GM12878 (cell line): ENCODE data around the gene EYA4. TPM values are rescaled to one million over a fixed set of nuclear protein-coding genes. Genes with fewer than 3 reads are reported as not detected.

Experiments used
- ATAC-seq: fragments of 200-7000 bp; cut with Tn5 transposase; 3 replicates; pipeline ENCODE4 v1.9.1; 2020; ENCODE audit warnings: mild to moderate bottlenecking, moderate library complexity
- BruUV-seq: library from RNA; stranded (reverse); fragments of 400-500 nt; replicated peaks from 2 replicates; lab custom pipeline; 2021; lab: Mats Ljungman, UMichigan
- CTCF ChIA-PET: fragments of 300-600 bp; sonication (Branson Sonifier 250); formaldehyde crosslinking; extraction: SDS; loops from one replicate; lab custom pipeline; 2021; ENCODE audit warnings: inconsistent platforms; lab: Yijun Ruan, JAX
- POLR2A ChIA-PET: fragments of 350-600 bp; formaldehyde crosslinking; extraction: SDS; loops from one replicate; lab custom pipeline; 2021; ENCODE audit warnings: inconsistent platforms; lab: Charles Lee
- RAD21 ChIA-PET: fragments of 300-600 bp; sonication (Branson Sonifier 250); formaldehyde crosslinking; loops from one replicate; lab custom pipeline; 2023; ENCODE audit warnings: antibody characterized with exemption; ENCODE audit not compliant: unreplicated experiment; lab: Charles Lee
- SMC1A ChIA-PET: fragments of 300-600 bp; sonication (Branson Sonifier 250); formaldehyde crosslinking; loops from one replicate; lab custom pipeline; 2023; ENCODE audit not compliant: unreplicated experiment, uncharacterized antibody; lab: Charles Lee
- DNase-seq: peaks from one replicate; pipeline ENCODE4 v3.0.0-alpha.2; 2011; ENCODE audit warnings: low read depth, low spot score
- FAIRE-seq: peaks from 3 replicates; lab custom pipeline; 2011; peaks lifted over from hg19 to GRCh38; lab: Jason Lieb, UNC
- H2AFZ ChIP-seq: 2 replicates; pipeline ENCODE4 v1.6.0; 2011; ENCODE audit warnings: low read depth, low read length, control low read depth; ENCODE audit not compliant: control insufficient read depth
- H3K27ac ChIP-seq: 2 replicates; pipeline ENCODE4 v1.5.1; 2011; ENCODE audit warnings: control low read depth; ENCODE audit not compliant: control insufficient read depth, insufficient read depth
- H3K27me3 ChIP-seq, 2 experiments: replicated peaks in 1 of 2; 2 replicates each; pipeline versions ENCODE4 v1.6.0 to v1.6.1; 2011; ENCODE audit warnings: low read length in 1 of 2; ENCODE audit not compliant: control insufficient read depth in 2 of 2, insufficient read depth in 2 of 2
- H3K36me3 ChIP-seq, 2 experiments: 2 replicates each; pipeline ENCODE4 v1.5.1; 2011; ENCODE audit warnings: low read length in 1 of 2; ENCODE audit not compliant: control insufficient read depth in 2 of 2, insufficient read depth in 2 of 2
- H3K4me1 ChIP-seq: 2 replicates; pipeline ENCODE4 v1.6.1; 2011; ENCODE audit warnings: mild to moderate bottlenecking, low read length, moderate library complexity, mixed read lengths; ENCODE audit not compliant: control insufficient read depth, insufficient read depth
- H3K4me2 ChIP-seq: 2 replicates; pipeline ENCODE4 v1.6.0; 2011; ENCODE audit warnings: control low read depth; ENCODE audit not compliant: control insufficient read depth, insufficient read depth
- H3K4me3 ChIP-seq: fragments of 200-600 bp; sonication (generic); 2 replicates; pipeline ENCODE4 v1.5.1; 2016
- H3K79me2 ChIP-seq: 2 replicates; pipeline ENCODE4 v1.6.0; 2011; ENCODE audit warnings: low read length; ENCODE audit not compliant: control insufficient read depth, insufficient read depth
- H3K9ac ChIP-seq: 2 replicates; pipeline ENCODE4 v1.8.0; 2011; ENCODE audit warnings: low read length, control low read depth, mixed read lengths; ENCODE audit not compliant: control insufficient read depth, insufficient read depth
- H3K9me3 ChIP-seq: replicated peaks from 3 replicates; pipeline ENCODE4 v1.5.1; 2011; ENCODE audit warnings: mild to moderate bottlenecking, low read length; ENCODE audit not compliant: control insufficient read depth, insufficient read depth
- H4K20me1 ChIP-seq: 2 replicates; pipeline ENCODE4 v1.6.0; 2011; ENCODE audit not compliant: control insufficient read depth, insufficient read depth
- BCL3 ChIP-seq: IDR thresholded peaks from 2 replicates; pipeline ENCODE4 v1.6.1; 2011; ENCODE audit warnings: borderline replicate concordance, low read depth, mild to moderate bottlenecking, moderate library complexity, low read length; ENCODE audit not compliant: insufficient read depth, poor library complexity, severe bottlenecking
- CEBPB ChIP-seq, 2 experiments: fragments of 150-350 bp in 1 of 2; IDR thresholded peaks; 2 replicates each; pipeline ENCODE4 v1.6.1; 2012 to 2014; ENCODE audit warnings: low read depth in 2 of 2, low read length in 2 of 2, borderline replicate concordance in 1 of 2, inconsistent platforms in 1 of 2
- DPF2 ChIP-seq: fragments of 450-650 bp; IDR thresholded peaks from 2 replicates; pipeline ENCODE4 v1.6.1; 2017; ENCODE audit warnings: mild to moderate bottlenecking
- FOXM1 ChIP-seq: IDR thresholded peaks from 2 replicates; pipeline ENCODE4 v1.6.1; 2012; ENCODE audit warnings: low read depth, mild to moderate bottlenecking, inconsistent platforms, low read length, moderate library complexity
- KLF5 ChIP-seq: fragments of 450-650 bp; IDR thresholded peaks from 2 replicates; pipeline ENCODE4 v1.6.1; 2014; ENCODE audit warnings: mild to moderate bottlenecking; ENCODE audit not compliant: partially characterized antibody
- NFYA ChIP-seq: IDR thresholded peaks from 2 replicates; pipeline ENCODE4 v1.6.1; 2011; ENCODE audit warnings: low read depth, mild to moderate bottlenecking, low read length, improper control_type of control experiment, borderline replicate concordance
- NR2C1 ChIP-seq: fragments of 450-650 bp; IDR thresholded peaks from 2 replicates; pipeline ENCODE4 v1.6.1; 2017; ENCODE audit warnings: antibody characterized with exemption, mild to moderate bottlenecking, moderate library complexity
- PBX3 ChIP-seq: IDR thresholded peaks from 2 replicates; pipeline ENCODE4 v1.6.1; 2011; ENCODE audit warnings: mild to moderate bottlenecking, low read depth, low read length, moderate library complexity; ENCODE audit not compliant: insufficient replicate concordance
- POLR2A ChIP-seq: IDR thresholded peaks from 2 replicates; pipeline ENCODE4 v1.6.1; 2011; ENCODE audit warnings: low read depth, mild to moderate bottlenecking, low read length
- SMC3 ChIP-seq: IDR thresholded peaks from 2 replicates; pipeline ENCODE4 v1.6.1; 2011; ENCODE audit warnings: low read length, improper control_type of control experiment, borderline replicate concordance
- WRNIP1 ChIP-seq: IDR thresholded peaks from 2 replicates; pipeline ENCODE4 v1.6.1; 2011; ENCODE audit warnings: low read depth, low read length, improper control_type of control experiment, borderline replicate concordance
- WGBS: methylation state at CpG from one replicate; pipeline ENCODE4 v1.1.6; 2016; ENCODE audit warnings: low lambda C conversion rate; ENCODE audit not compliant: insufficient replicate concordance, insufficient coverage; ENCODE audit errors: missing lambda C conversion rate; 5-methylcytosine and 5-hydroxymethylcytosine counted together
- in situ Hi-C: fragments of 300-500 bp; cut with MboI; formaldehyde crosslinking; loops from 9 replicates; pipeline ENCODE4 v1.14.3; 2018; ENCODE audit warnings: mixed read lengths
- intact Hi-C: fragments of 100-400 bp; cut with micrococcal nuclease; formaldehyde crosslinking; loops from one replicate; pipeline ENCODE4 v1.14.2; 2022; ENCODE audit not compliant: unreplicated experiment
- polyA plus RNA-seq, 11 experiments: library from polyadenylated mRNA; depleted of rRNA in 4 of 11; unstranded in 6 of 11; stranded (reverse) in 5 of 11; fragments of >200 nt; fragmentation: Nextera tagmentation in 4 of 11; fragmentation: Illumina TruSeq in 1 of 11; extraction: Ambion mirVana in 4 of 11; extraction: Trizol in 1 of 11; gene quantifications; 1 replicate in 1 of 11; 2 replicates in 10 of 11; pipeline versions ENCODE4 v1.2.1 to v1.2.3, GENCODE V29; 2011 to 2016; ENCODE audit warnings: inconsistent platforms in 2 of 11, missing spikeins in 2 of 11, low read depth in 1 of 11
- total RNA-seq, 4 experiments: library from RNA; depleted of rRNA in 3 of 4; stranded (reverse); fragments of >200 nt in 3 of 4; fragmentation: Illumina TruSeq in 1 of 4; extraction: Trizol in 1 of 4; gene quantifications; 2 replicates each; pipeline versions ENCODE4 v1.2.1 to v1.2.3, GENCODE V29; 2013 to 2021

The EYA4 gene
- total and polyA plus RNA-seq, 10 of the 15 experiments (the other 5 are each of a cell fraction or from before 2014, with no cell fraction given): 0.02 TPM; not detected in 9

GRCh38 chr6:133466680-133467079 lies 225.5 kb downstream of the EYA4 start:
- no peak overlapping the region for H3K4me2 ChIP-seq
- BruUV-seq: no TSS peak
- TF ChIP-seq PBX3: no peak
- TF ChIP-seq POLR2A: no peak
- TF ChIP-seq DPF2: no peak
- TF ChIP-seq WRNIP1: no peak
- no peak for TF ChIP-seq NR2C1
- TF ChIP-seq KLF5: no peak
- TF ChIP-seq NFYA: no peak
- no peak for TF ChIP-seq CEBPB (IDR thresholded peaks at IDR 0.05; ENCODE audit: borderline replicate concordance in 1 of 2, low read depth in 2 of 2, low read length in 2 of 2)
- no peak for TF ChIP-seq SMC3
- no peak for TF ChIP-seq BCL3
- TF ChIP-seq FOXM1: no peak
- no peaks in the 10 kb centered on the region for H3K36me3 ChIP-seq
- ChIA-PET POLR2A (no interaction called here), RAD21 (no interaction called here), SMC1A (no interaction called here), CTCF (no interaction called here)
- no peaks in the 10 kb centered on the region for H4K20me1 ChIP-seq
- no peaks in the 10 kb centered on the region for H3K27me3 ChIP-seq
- ATAC-seq (no peak), FAIRE-seq (no peak), DNase-seq (no peak)
- in situ Hi-C loops (no loop called here), intact Hi-C loops (no loop called here)
- no peaks in the 10 kb centered on the region for H3K9me3 ChIP-seq
- WGBS: 50% methylated on average over 4 of the region's 4 CpGs
- H3K27ac ChIP-seq: no peak overlapping the region
- no peak overlapping the region for H2AFZ ChIP-seq
- no peak overlapping the region for H3K4me3 ChIP-seq
- H3K4me1 ChIP-seq: no peaks in the 10 kb centered on the region
- H3K9ac ChIP-seq: no peak overlapping the region
- no peaks in the 10 kb centered on the region for H3K79me2 ChIP-seq
